ENCODE measurements around the gene FAM83F. TPM values are rescaled to one million over a fixed set of nuclear protein-coding genes. Genes with fewer than 3 reads are reported as not detected.

FAM83F gene
- total and polyA plus RNA-seq, 9 donors = 0.12 to 3.4 (median 0.66) TPM

- no peak for DNase-seq
- H3K27me3 ChIP-seq = no peaks in the 10 kb centered on the region
- no peaks in the 10 kb centered on the region for H3K36me3 ChIP-seq
- intact Hi-C loops (cut with DNase I) = no loop called here
- H3K4me1 ChIP-seq (ENCODE audit: insufficient read depth) = no peaks in the 10 kb centered on the region
- no peak for TF ChIP-seq CTCF (IDR thresholded peaks at IDR 0.05)
- 69 to 80% (median 78%) methylated on average over 8 of the region's 8 CpGs for WGBS, 3 donors
- H3K9me3 ChIP-seq = no peaks in the 10 kb centered on the region
- H3K4me3 ChIP-seq = no peak overlapping the region
- no peak overlapping the region for H3K27ac ChIP-seq
Measured at GRCh38 chr22:39958009-39958711, 36.6 kb upstream of the FAM83F start.

- Histone ChIP-seq H3K9me3 (no peaks in the 10 kb centered on the region), H3K36me3 (no peaks in the 10 kb centered on the region), H3K27ac (no peak overlapping the region), H3K4me1 (ENCODE audit: insufficient read depth) (no peaks in the 10 kb centered on the region), H3K27me3 (no peaks in the 10 kb centered on the region), H3K4me3 (no peak overlapping the region)
- TF ChIP-seq CTCF (IDR thresholded peaks at IDR 0.05) (no peak), POLR2A (IDR thresholded peaks at IDR 0.05) (no peak), EP300 (IDR thresholded peaks at IDR 0.05) (no peak)
- no peak for DNase-seq
- intact Hi-C loops (cut with DNase I) = no loop called here
- WGBS, 3 donors = 72 to 76% (median 72%) methylated on average over 11 of the region's 11 CpGs
Measured at GRCh38 chr22:39958949-39959639, 35.7 kb upstream of the FAM83F start.

GRCh38 chr22:39959640-39960447 lies 34.9 kb upstream of the FAM83F start, which contains the start of gene TMA7B:
TSS of gene TMA7B (plus strand) at chr22:39960397. CDS start at chr22:39964375, 3,978 bp downstream.
- H3K27me3 ChIP-seq = no peaks in the 10 kb centered on the region
- H3K9me3 ChIP-seq = no peaks in the 10 kb centered on the region
- no peak for DNase-seq
- TF ChIP-seq EP300 (IDR thresholded peaks at IDR 0.05) = no peak
- TF ChIP-seq POLR2A (IDR thresholded peaks at IDR 0.05) = no peak
- no peak for TF ChIP-seq CTCF (IDR thresholded peaks at IDR 0.05)
- no peaks in the 10 kb centered on the region for H3K4me1 ChIP-seq (ENCODE audit: insufficient read depth)
- no peaks in the 10 kb centered on the region for H3K36me3 ChIP-seq
- 48 to 58% (median 51%) methylated on average over 14 of the region's 14 CpGs for WGBS, 3 donors
- intact Hi-C loops (cut with DNase I) = no loop called here
- H3K4me3 ChIP-seq = no peak within 1 kb of the TSS
- no peak within 1 kb of the TSS for H3K27ac ChIP-seq

All from ovary (tissue), 9 donors.